DOHH2 (cell line): ENCODE results near the gene GALR3.

Experiments
- H3F3A ChIP-seq: fragments of 200-600 bp; sonication (generic), shearing (Covaris generic); 2 replicates; pipeline ENCODE4 v1.6.0; 2016; ENCODE audit warnings: antibody characterized with exemption, mild to moderate bottlenecking; ENCODE audit not compliant: control insufficient read depth, insufficient read depth
- H3K27ac ChIP-seq: fragments of 200-600 bp; sonication (generic); 2 replicates; pipeline ENCODE4 v1.5.1; 2014; ENCODE audit warnings: low read depth, mild to moderate bottlenecking, low read length, moderate library complexity
- H3K27me3 ChIP-seq: fragments of 200-600 bp; sonication (generic); 2 replicates; pipeline ENCODE4 v1.6.1; 2014; ENCODE audit warnings: mild to moderate bottlenecking, low read length, mixed read lengths; ENCODE audit not compliant: control insufficient read depth
- H3K36me3 ChIP-seq: fragments of 200-600 bp; sonication (generic); 2 replicates; pipeline ENCODE4 v1.6.1; 2014; ENCODE audit warnings: mild to moderate bottlenecking, low read length, moderate library complexity, mixed read lengths; ENCODE audit not compliant: control insufficient read depth
- H3K4me1 ChIP-seq: fragments of 200-600 bp; sonication (generic); 2 replicates; pipeline ENCODE4 v1.6.1; 2014; ENCODE audit warnings: mild to moderate bottlenecking, low read length, mixed read lengths; ENCODE audit not compliant: control insufficient read depth
- H3K4me2 ChIP-seq: fragments of 200-600 bp; sonication (generic); 2 replicates; pipeline ENCODE4 v1.6.0; 2014; ENCODE audit warnings: mild to moderate bottlenecking, low read length, moderate library complexity
- H3K4me3 ChIP-seq: fragments of 200-600 bp; sonication (generic); 2 replicates; pipeline ENCODE4 v1.5.1; 2014; ENCODE audit warnings: mild to moderate bottlenecking, low read length, mixed read lengths
- H3K79me2 ChIP-seq: fragments of 200-600 bp; sonication (generic); 2 replicates; pipeline ENCODE4 v1.6.1; 2014; ENCODE audit warnings: mild to moderate bottlenecking, low read length, mixed read lengths; ENCODE audit not compliant: control insufficient read depth
- H3K9me2 ChIP-seq: fragments of 200-600 bp; sonication (generic); replicated peaks from 2 replicates; pipeline ENCODE4 v1.6.1; 2014; ENCODE audit warnings: mild to moderate bottlenecking, low read length, mixed read lengths; ENCODE audit not compliant: control insufficient read depth
- H3K9me3 ChIP-seq: fragments of 200-600 bp; sonication (generic); 2 replicates; pipeline ENCODE4 v1.6.1; 2014; ENCODE audit warnings: antibody characterized with exemption, low read length, mixed read lengths; ENCODE audit not compliant: control insufficient read depth, insufficient read depth
- H4K20me1 ChIP-seq: fragments of 200-600 bp; sonication (generic); 2 replicates; pipeline ENCODE4 v1.6.0; 2014; ENCODE audit warnings: low read depth, mild to moderate bottlenecking, antibody characterized with exemption, low read length, moderate library complexity; ENCODE audit not compliant: control insufficient read depth, insufficient read depth
- CTCF ChIP-seq: fragments of 200-600 bp; sonication (generic); IDR thresholded peaks from one replicate; pipeline ENCODE4 v1.5.1; 2014; ENCODE audit warnings: antibody characterized with exemption, mild to moderate bottlenecking, low read depth, low read length; ENCODE audit not compliant: poor library complexity, severe bottlenecking
- EZH2phosphoT487 ChIP-seq: fragments of 200-600 bp; sonication (generic); IDR thresholded peaks from 2 replicates; pipeline ENCODE4 v1.6.1; 2017; ENCODE audit warnings: borderline replicate concordance, mild to moderate bottlenecking, antibody characterized with exemption, low read length, moderate library complexity, mixed read lengths

GALR3 gene

GRCh38 chr22:37870273-37870672, 47.1 kb downstream of the GALR3 start:
- no peaks in the 10 kb centered on the region for H3K9me3 ChIP-seq
- H3K9me2 ChIP-seq, result no peaks in the 10 kb centered on the region
- H3K36me3 ChIP-seq, result peaks cover 85% of the 10 kb centered on the region
- no peaks in the 10 kb centered on the region for H3K4me1 ChIP-seq
- H4K20me1 ChIP-seq, result 0 out of 2 replicates have a peak, but pooled peaks cover 3% of the 10 kb centered on the region
- no peak overlapping the region for H3K27ac ChIP-seq
- H3K27me3 ChIP-seq, result no peaks in the 10 kb centered on the region
- peaks cover 22% of the 10 kb centered on the region for H3K79me2 ChIP-seq
- H3K4me3 ChIP-seq, result no peak overlapping the region
- no peaks in the 10 kb centered on the region for H3F3A ChIP-seq
- no peak for TF ChIP-seq CTCF
- no peak for TF ChIP-seq EZH2phosphoT487
- H3K4me2 ChIP-seq, result no peak overlapping the region
